Naive thymus-derived CD8-positive, alpha-beta T cell (primary cell): Measurements from ENCODE around the gene CGB1. TPM values are rescaled to one million over a fixed set of nuclear protein-coding genes. Genes with fewer than 3 reads are reported as not detected.
"Not testable (repeated sequence)": the region's sequence is repeated elsewhere in the genome, so short reads cannot be mapped to it uniquely, and the experiment has no call there.

Experiments used
- ATAC-seq, 2 donors: fragments of 150-1000 bp; cut with Tn5 transposase in 1 of 2; sonication (Bioruptor Pico), chemical (Tn5 transposase) in 1 of 2; 1 replicate in 1 of 2; 2 replicates in 1 of 2; pipeline ENCODE4 v1.10.0; 2021; ENCODE audit warnings: mild to moderate bottlenecking in 2 of 2, moderate library complexity in 2 of 2
- POLR2A ChIA-PET: fragments of 350-600 bp; sonication (Branson Sonifier 250); formaldehyde crosslinking; loops from one replicate; lab custom pipeline; 2021; ENCODE audit warnings: antibody characterized with exemption; lab: Charles Lee
- DNase-seq, 10 donors: peaks; one replicate each; pipeline versions ENCODE4 v3.0.0 to v3.0.0-alpha.2; 2020 to 2022
- H3K27ac Mint-ChIP-seq, 10 donors: one replicate each; pipeline ENCODE4 v1.8.0; 2020 to 2022; ENCODE audit warnings: mild to moderate bottlenecking in 10 of 10, mixed read lengths in 10 of 10, moderate library complexity in 4 of 10, inconsistent platforms in 1 of 10
- H3K27me3 Mint-ChIP-seq, 5 donors: one replicate each; pipeline ENCODE4 v1.8.0; 2021 to 2022; ENCODE audit warnings: mixed read lengths in 5 of 5
- H3K36me3 Mint-ChIP-seq, 3 donors: one replicate each; pipeline ENCODE4 v1.8.0; 2020 to 2022; ENCODE audit warnings: mixed read lengths in 3 of 3, mild to moderate bottlenecking in 2 of 3, inconsistent platforms in 1 of 3
- H3K4me1 Mint-ChIP-seq, 4 donors: one replicate each; pipeline ENCODE4 v1.8.0; 2021 to 2022; ENCODE audit warnings: mixed read lengths in 4 of 4
- H3K4me3 Mint-ChIP-seq, 10 donors: one replicate each; pipeline ENCODE4 v1.8.0; 2020 to 2022; ENCODE audit warnings: mild to moderate bottlenecking in 10 of 10, mixed read lengths in 10 of 10, moderate library complexity in 6 of 10, inconsistent platforms in 1 of 10
- H3K9me3 Mint-ChIP-seq, 9 donors: one replicate each; pipeline ENCODE4 v1.8.0; 2020 to 2022; ENCODE audit warnings: mixed read lengths in 9 of 9, mild to moderate bottlenecking in 3 of 9, inconsistent platforms in 1 of 9, moderate library complexity in 1 of 9
- polyA plus RNA-seq, 3 donors: library from polyadenylated mRNA; unstranded; fragments of 300-500 nt; fragmentation: Illumina TruSeq; gene quantifications; one replicate each; pipeline ENCODE4 v1.2.3, GENCODE V29; 2021
- total RNA-seq, 8 experiments: library from RNA in 2 of 8; stranded (reverse) in 2 of 8; gene quantifications; one replicate each; pipeline ENCODE4 v1.2.3 and lab custom pipeline; 2021 to 2026

CGB1 gene
- total RNA-seq = not detected
- polyA plus RNA-seq = not detected
- total RNA-seq (lab: John Stamatoyannopoulos, UW) = 0 reads per million in 6 experiments

DNA sequence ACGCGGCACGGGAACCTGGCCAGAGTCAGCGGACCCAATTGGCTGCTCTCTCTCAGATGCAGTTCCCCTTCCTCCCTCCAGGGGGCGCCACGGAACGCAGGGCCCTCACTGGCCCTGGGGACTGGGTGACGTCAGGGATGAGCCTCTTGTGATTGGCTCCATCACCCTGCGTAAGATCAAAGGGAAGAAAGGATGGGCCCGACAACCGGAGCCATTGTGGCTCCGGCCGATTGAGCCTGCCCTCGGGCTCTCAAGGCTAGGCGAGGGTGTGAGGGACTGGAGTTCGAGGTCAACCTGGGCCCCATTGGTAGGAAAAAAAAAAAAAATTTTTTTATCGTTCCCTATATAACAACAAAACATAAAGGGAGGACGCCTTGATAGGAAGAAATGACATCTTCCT lies at the start of gene CGB1:
Gene CGB1 (minus strand): TSS at position 81 of the 400 bp plus-strand sequence. CDS start 184 bp downstream, outside the sequence.
- H3K36me3 Mint-ChIP-seq, H3K4me3 Mint-ChIP-seq: not testable (repeated sequence)

GRCh38 chr19:49086296-49086695 lies 49.6 kb upstream of the CGB1 start:
- Mint-ChIP-seq H3K9me3 (peaks cover 0 to 2% (median 0%) of the 10 kb centered on the region in 9 donors), H3K4me3 (peak overlapping the region; percentile 85 to 97 (median 94)), H3K4me1 (peaks cover 20 to 52% (median 44%) of the 10 kb centered on the region in 4 donors), H3K27ac (peak overlapping the region; percentile 91 to 99 (median 96)), H3K36me3 (peaks cover 0 to 52% (median 12%) of the 10 kb centered on the region in 3 donors), H3K27me3 (peaks cover 0 to 8% (median 2%) of the 10 kb centered on the region in 5 donors)
- ATAC-seq = no peak
- no peak for DNase-seq
- POLR2A ChIA-PET = interaction anchor here (0.7 to 1.4 kb wide), 4 partner anchors 12 to 93 kb away, joined by 3 to 6 read pairs (median 4); partner anchors contain the start of genes GYS1, LIN7B and RUVBL2

More for the DNA sequence above, at the start of gene CGB1:
- POLR2A ChIA-PET, H3K9me3 Mint-ChIP-seq, H3K4me1 Mint-ChIP-seq, ATAC-seq, H3K27ac Mint-ChIP-seq: not testable (repeated sequence)
- peaks cover 2 to 12% (median 5%) of the 10 kb centered on the region in 5 donors for H3K27me3 Mint-ChIP-seq
- peak in 3 of 10 donors; percentile 23 to 35 (median 30) for DNase-seq

GRCh38 chr19:49085868-49086232 lies 49.2 kb upstream of the CGB1 start:
- peaks cover 20 to 51% (median 44%) of the 10 kb centered on the region in 4 donors for H3K4me1 Mint-ChIP-seq
- POLR2A ChIA-PET = interaction anchor here (1.0 to 1.4 kb wide), 2 partner anchors 28 to 93 kb away, joined by 3 to 5 read pairs; partner anchors contain the start of genes GYS1, LIN7B and RUVBL2
- peak overlapping the region; percentile 85 to 97 (median 94) for H3K4me3 Mint-ChIP-seq
- no peak for DNase-seq
- peaks cover 0 to 47% (median 12%) of the 10 kb centered on the region in 3 donors for H3K36me3 Mint-ChIP-seq
- peak overlapping the region; percentile 91 to 99 (median 96) for H3K27ac Mint-ChIP-seq
- peaks cover 0 to 2% (median 0%) of the 10 kb centered on the region in 9 donors for H3K9me3 Mint-ChIP-seq
- peaks cover 0 to 9% (median 2%) of the 10 kb centered on the region in 5 donors for H3K27me3 Mint-ChIP-seq
- ATAC-seq = no peak

- H3K4me1 Mint-ChIP-seq = peaks cover 20 to 48% (median 40%) of the 10 kb centered on the region in 4 donors
- H3K9me3 Mint-ChIP-seq = peaks cover 0 to 2% (median 0%) of the 10 kb centered on the region in 9 donors
- peaks cover 0 to 41% (median 11%) of the 10 kb centered on the region in 3 donors for H3K36me3 Mint-ChIP-seq
- POLR2A ChIA-PET = interaction anchor here (1.0 kb wide), 1 partner anchor 29 kb away, joined by 5 read pairs; the partner anchor contains the start of gene LIN7B
- peak; percentile 91 to 92 for ATAC-seq
- H3K27ac Mint-ChIP-seq = peak within 1 kb of the TSS; percentile 91 to 99 (median 96)
- DNase-seq = peak; percentile 99 to 100 (median 99)
- peak within 1 kb of the TSS; percentile 85 to 97 (median 94) for H3K4me3 Mint-ChIP-seq
- peaks cover 1 to 11% (median 5%) of the 10 kb centered on the region in 5 donors for H3K27me3 Mint-ChIP-seq
Measured at GRCh38 chr19:49085020-49085867, 48.5 kb upstream of the CGB1 start, which contains the start of gene SNRNP70. Gene SNRNP70, plus strand, starts transcription at chr19:49085451. Its CDS starts 964 bp downstream, at chr19:49086415.

GRCh38 chr19:49084206-49085019 lies 47.7 kb upstream of the CGB1 start:
- peak overlapping the region; percentile 85 to 97 (median 94) for H3K4me3 Mint-ChIP-seq
- peaks cover 3 to 15% (median 7%) of the 10 kb centered on the region in 5 donors for H3K27me3 Mint-ChIP-seq
- DNase-seq (no peak), ATAC-seq (no peak)
- H3K4me1 Mint-ChIP-seq = peaks cover 19 to 43% (median 35%) of the 10 kb centered on the region in 4 donors
- peak overlapping the region; percentile 91 to 99 (median 96) for H3K27ac Mint-ChIP-seq
- H3K36me3 Mint-ChIP-seq = peaks cover 0 to 33% (median 9%) of the 10 kb centered on the region in 3 donors
- POLR2A ChIA-PET = no interaction called here
- H3K9me3 Mint-ChIP-seq = peaks cover 0 to 2% (median 0%) of the 10 kb centered on the region in 9 donors

DNA sequence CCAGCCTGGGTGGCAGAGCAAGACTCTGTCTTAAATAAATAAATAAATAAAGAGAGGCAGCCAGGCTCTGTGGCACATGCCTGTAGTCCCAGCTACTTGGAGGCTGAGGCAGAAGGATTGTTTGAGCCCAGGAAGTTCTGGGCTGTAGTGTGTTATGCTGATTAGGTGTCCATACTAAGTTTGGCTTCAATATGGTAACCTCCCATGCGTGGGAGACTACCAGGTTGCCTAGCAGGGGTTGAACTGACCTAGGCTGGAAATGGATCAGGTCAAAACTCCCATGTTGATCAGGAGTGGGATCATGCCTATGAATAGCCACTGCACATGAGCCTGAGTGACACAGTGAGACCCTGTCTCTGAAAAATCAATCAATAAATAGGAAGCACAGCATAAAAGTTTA lies 44.6 kb upstream of the CGB1 start:
- Mint-ChIP-seq H3K4me1 (peaks cover 10 to 17% (median 14%) of the 10 kb centered on the region in 4 donors), H3K27me3 (peaks cover 3 to 24% (median 16%) of the 10 kb centered on the region in 5 donors), H3K36me3 (peaks cover 0 to 7% (median 0%) of the 10 kb centered on the region in 3 donors), H3K27ac (peak overlapping the region in 2 of 10 donors; percentile 5 to 60), H3K4me3 (no peak overlapping the region), H3K9me3 (peaks cover 0 to 2% (median 0%) of the 10 kb centered on the region in 9 donors)
- ATAC-seq (no peak), DNase-seq (no peak)
- POLR2A ChIA-PET = no interaction called here

DNA sequence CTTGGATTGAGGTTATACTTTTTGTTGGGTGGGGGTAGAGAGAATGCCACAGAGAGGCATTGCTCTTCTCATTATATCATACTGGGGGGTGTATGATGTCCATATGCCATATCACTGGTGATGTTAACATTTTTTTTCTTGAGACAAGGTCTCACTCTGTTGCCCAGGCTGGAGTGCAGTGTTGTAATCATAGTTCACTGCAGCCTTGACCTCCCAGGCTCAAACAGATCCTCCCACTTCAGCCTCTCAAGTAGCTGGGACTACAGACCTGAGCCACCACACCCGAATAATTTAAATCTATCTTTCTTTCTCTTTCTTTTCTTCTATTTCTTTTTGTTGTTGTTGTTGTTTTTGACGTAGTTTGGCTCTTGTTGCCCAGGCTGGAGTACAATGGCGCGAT lies 43.7 kb upstream of the CGB1 start:
- Mint-ChIP-seq H3K4me3 (no peak overlapping the region), H3K4me1 (peaks cover 5 to 12% (median 10%) of the 10 kb centered on the region in 4 donors), H3K9me3 (peaks cover 0 to 2% (median 0%) of the 10 kb centered on the region in 9 donors), H3K27ac (no peak overlapping the region), H3K36me3 (peaks cover 0 to 3% (median 0%) of the 10 kb centered on the region in 3 donors), H3K27me3 (peaks cover 3 to 32% (median 25%) of the 10 kb centered on the region in 5 donors)
- ATAC-seq (no peak), DNase-seq (no peak)
- POLR2A ChIA-PET = no interaction called here

DNA sequence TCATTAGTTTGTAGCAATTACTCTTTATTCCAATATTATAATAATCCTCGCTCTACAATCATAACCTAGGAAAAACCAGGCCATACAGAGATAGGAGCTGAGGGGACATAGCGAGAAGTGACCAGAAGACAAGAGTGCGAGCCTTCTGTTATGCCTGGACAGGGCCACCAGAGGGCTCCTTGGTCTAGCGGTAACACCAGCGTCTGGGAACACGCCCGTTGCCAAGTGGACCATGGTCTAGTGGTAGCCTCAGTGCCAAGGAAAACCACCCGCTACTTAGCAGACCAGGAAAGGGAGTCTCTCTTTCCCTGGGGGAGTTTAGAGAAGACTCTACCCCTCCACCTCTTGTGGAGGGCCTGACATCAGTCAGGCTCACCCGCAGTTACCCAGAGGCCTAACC lies 38.2 kb upstream of the CGB1 start:
- not testable (repeated sequence) for H3K27ac Mint-ChIP-seq, DNase-seq, H3K9me3 Mint-ChIP-seq, H3K4me3 Mint-ChIP-seq, ATAC-seq
- Mint-ChIP-seq H3K36me3 (peaks cover 0 to 17% (median 9%) of the 10 kb centered on the region in 3 donors), H3K4me1 (peaks cover 11 to 20% (median 12%) of the 10 kb centered on the region in 4 donors), H3K27me3 (peaks cover 20 to 63% (median 50%) of the 10 kb centered on the region in 5 donors)
- POLR2A ChIA-PET = interaction anchor here (0.9 kb wide), 1 partner anchor 84 kb away, joined by 3 read pairs; no protein-coding TSS in a partner anchor

- Mint-ChIP-seq H3K27me3 (peaks cover 28 to 73% (median 60%) of the 10 kb centered on the region in 5 donors), H3K9me3 (peaks cover 0 to 15% (median 0%) of the 10 kb centered on the region in 9 donors), H3K36me3 (peaks cover 0 to 26% (median 9%) of the 10 kb centered on the region in 3 donors), H3K4me3 (peak overlapping the region in 7 of 10 donors; percentile 58 to 85 (median 77)), H3K27ac (peak overlapping the region in 1 of 10 donors; percentile 29), H3K4me1 (peaks cover 11 to 20% (median 12%) of the 10 kb centered on the region in 4 donors)
- peak in 1 of 2 donors; percentile 38 for ATAC-seq
- POLR2A ChIA-PET = interaction anchor here (0.6 kb wide), 2 partner anchors 114 to 550 kb away, joined by 3 to 6 read pairs; no protein-coding TSS in a partner anchor
- DNase-seq = no peak
Measured at GRCh38 chr19:49073514-49074378, 37.1 kb upstream of the CGB1 start.

DNA sequence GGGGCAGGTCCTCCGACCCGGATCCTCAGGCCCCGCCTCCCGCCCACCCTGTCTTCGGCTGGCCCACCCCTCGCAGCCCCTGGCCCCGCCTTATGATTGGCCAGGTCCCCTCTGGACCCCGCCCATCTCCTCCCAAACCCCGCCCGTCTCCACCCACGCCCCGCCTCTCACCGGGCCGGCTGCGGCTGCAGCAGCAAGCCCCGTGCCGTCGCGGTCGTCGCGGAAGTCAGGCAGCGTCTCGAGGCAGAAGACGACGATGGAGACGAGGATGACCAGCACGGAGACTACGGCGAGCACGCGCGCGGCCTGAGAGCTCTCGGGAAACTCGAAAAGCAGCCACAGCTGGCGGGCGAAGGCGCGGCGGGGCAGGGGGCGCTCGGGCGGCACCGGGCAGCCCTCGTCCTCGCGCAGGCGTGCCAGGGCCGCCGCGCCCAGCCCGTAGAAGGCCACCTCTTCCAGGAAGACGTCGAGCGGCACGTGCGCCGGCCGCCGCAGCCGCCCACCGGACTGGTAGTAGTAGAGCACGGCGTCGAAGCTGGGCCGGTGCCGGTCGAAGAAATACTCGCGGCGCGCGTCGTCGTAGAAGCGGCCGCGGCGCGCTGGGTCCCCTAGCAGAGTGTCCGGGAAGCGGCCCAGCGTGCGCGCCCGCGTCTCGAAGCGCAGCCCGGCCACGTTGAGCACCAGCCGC lies 35.3 kb upstream of the CGB1 start:
- Mint-ChIP-seq H3K27me3 (peaks cover 35 to 78% (median 66%) of the 10 kb centered on the region in 5 donors), H3K4me1 (peaks cover 11 to 20% (median 12%) of the 10 kb centered on the region in 4 donors), H3K27ac (peak overlapping the region in 1 of 10 donors; percentile 59), H3K36me3 (peaks cover 0 to 26% (median 9%) of the 10 kb centered on the region in 3 donors), H3K9me3 (peaks cover 0 to 15% (median 0%) of the 10 kb centered on the region in 9 donors), H3K4me3 (peak overlapping the region in 5 of 10 donors; percentile 15 to 61 (median 43))
- peak in 1 of 10 donors; percentile 17 for DNase-seq
- POLR2A ChIA-PET = no interaction called here
- ATAC-seq = peak; percentile 44 to 54
